Mucosa of descending colon (tissue), 3 donors: ENCODE data around the gene C6orf47. TPM values are rescaled to one million over a fixed set of nuclear protein-coding genes. Genes with fewer than 3 reads are reported as not detected.

ENCODE experiments used
- ATAC-seq: fragments of 200-7000 bp; cut with Tn5 transposase; one replicate; pipeline ENCODE4 v1.9.1; 2020; ENCODE audit warnings: mild to moderate bottlenecking, moderate library complexity
- DNase-seq, 3 donors: peaks; one replicate each; pipeline ENCODE4 v3.0.0-alpha.2; 2020
- H3K36me3 ChIP-seq: fragments of 200-600 bp; one replicate; pipeline ENCODE4 v1.8.0; 2021; ENCODE audit warnings: low read depth, mild to moderate bottlenecking
- H3K4me1 ChIP-seq: fragments of 200-600 bp; one replicate; pipeline ENCODE4 v1.8.0; 2021; ENCODE audit warnings: low read depth, mild to moderate bottlenecking
- H3K4me3 ChIP-seq: fragments of 200-600 bp; one replicate; pipeline ENCODE4 v1.8.0; 2021; ENCODE audit warnings: mild to moderate bottlenecking
- H3K9me3 ChIP-seq: fragments of 200-600 bp; one replicate; pipeline ENCODE4 v1.8.0; 2021; ENCODE audit warnings: mild to moderate bottlenecking
- CTCF ChIP-seq: fragments of 200-600 bp; IDR thresholded peaks from one replicate; pipeline ENCODE4 v1.8.0; 2022; ENCODE audit warnings: antibody characterized with exemption, mild to moderate bottlenecking
- intact Hi-C, 2 donors: fragments of 100-400 bp; cut with DNase I in 1 of 2; cut with micrococcal nuclease in 1 of 2; formaldehyde crosslinking; loops; one replicate each; pipeline versions ENCODE4 v1.11.0 to v1.11.1; 2022; cut with DNase I, micrococcal nuclease
- total RNA-seq, 3 donors: library from RNA; stranded (reverse); fragmentation: NEBNext Ultra II Directional in 2 of 3; extraction: Animal tissue kit (Norgen Biotek cat#: 25700) in 2 of 3; gene quantifications; one replicate each; pipeline versions ENCODE4 v1.2.1 to v1.2.4, GENCODE V29; 2021 to 2023
- donor health status: DM: no; HTN: no; CAD: no; lungs with moderate emphysema.
- donor health status: DM: no; HTN: no; CAD: no.
- donor health status: DM: no; HTN: yes; CAD: no.

Gene C6orf47
- total RNA-seq, 3 donors from 2014 or later = 28.5 to 33.0 (median 32.3) TPM

- TF ChIP-seq CTCF = no peak
- H3K9me3 ChIP-seq = no peaks in the 10 kb centered on the region
- DNase-seq (peak; percentile 98 to 100 (median 99)), ATAC-seq (peak; percentile 98)
- intact Hi-C loops = no loop called here
- peak within 1 kb of the TSS; percentile 87 for H3K4me3 ChIP-seq
- H3K36me3 ChIP-seq = no peaks in the 10 kb centered on the region
- peaks cover 20% of the 10 kb centered on the region for H3K4me1 ChIP-seq
Observed at GRCh38 chr6:31702819-31703716, 42.5 kb upstream of the C6orf47 start, which contains the start of gene ABHD16A. TSS of gene ABHD16A (minus strand) at chr6:31703324. CDS start at chr6:31703281, 43 bp downstream.

- DNase-seq = no peak
- peaks cover 20% of the 10 kb centered on the region for H3K4me1 ChIP-seq
- H3K36me3 ChIP-seq = no peaks in the 10 kb centered on the region
- TF ChIP-seq CTCF = no peak
- no peaks in the 10 kb centered on the region for H3K9me3 ChIP-seq
- intact Hi-C loops = no loop called here
- peak overlapping the region; percentile 87 for H3K4me3 ChIP-seq
- peak; percentile 5 for ATAC-seq
Observed at GRCh38 chr6:31702405-31702818, 41.8 kb upstream of the C6orf47 start.

GRCh38 chr6:31701666-31702404 is 41.3 kb upstream of the C6orf47 start:
- ATAC-seq (peak; percentile 0), DNase-seq (no peak)
- Histone ChIP-seq H3K4me1 (peaks cover 20% of the 10 kb centered on the region), H3K4me3 (no peak overlapping the region), H3K9me3 (no peaks in the 10 kb centered on the region), H3K36me3 (no peaks in the 10 kb centered on the region)
- intact Hi-C loops = no loop called here
- no peak for TF ChIP-seq CTCF

- H3K9me3 ChIP-seq = no peaks in the 10 kb centered on the region
- no peak for DNase-seq
- no peak overlapping the region for H3K4me3 ChIP-seq
- H3K36me3 ChIP-seq = no peaks in the 10 kb centered on the region
- no peak for TF ChIP-seq CTCF
- intact Hi-C loops = no loop called here
- ATAC-seq = no peak
- peaks cover 20% of the 10 kb centered on the region for H3K4me1 ChIP-seq
Observed at GRCh38 chr6:31700740-31701401, 40.3 kb upstream of the C6orf47 start.

- no peaks in the 10 kb centered on the region for H3K9me3 ChIP-seq
- H3K4me3 ChIP-seq = no peak overlapping the region
- no peak for TF ChIP-seq CTCF
- intact Hi-C loops = no loop called here
- H3K36me3 ChIP-seq = no peaks in the 10 kb centered on the region
- peaks cover 16% of the 10 kb centered on the region for H3K4me1 ChIP-seq
- DNase-seq (no peak), ATAC-seq (no peak)
Observed at GRCh38 chr6:31697555-31697954, 37.0 kb upstream of the C6orf47 start.
